H1 (cell line): Measurements from ENCODE around the gene DNER. TPM values are rescaled to one million over a fixed set of nuclear protein-coding genes. Genes with fewer than 3 reads are reported as not detected.

ENCODE experiments used
- CTCF ChIA-PET: fragments of 300-600 bp; sonication (Branson Sonifier 250); formaldehyde crosslinking; loops from one replicate; lab custom pipeline; 2021; ENCODE audit not compliant: partially characterized antibody; lab: Charles Lee
- POLR2A ChIA-PET: fragments of 300-600 bp; sonication (Branson Sonifier 250); formaldehyde crosslinking; loops from one replicate; lab custom pipeline; 2021; ENCODE audit warnings: inconsistent platforms; ENCODE audit not compliant: partially characterized antibody; lab: Charles Lee
- DNase-seq, 2 experiments: peaks; one replicate each; pipeline versions ENCODE4 v3.0.0 to v3.0.0-alpha.2; 2010 to 2022; ENCODE audit warnings: low spot score in 2 of 2, low read depth in 1 of 2, mixed read lengths in 1 of 2
- FAIRE-seq: peaks from 2 replicates; lab custom pipeline; 2011; peaks lifted over from hg19 to GRCh38; lab: Jason Lieb, UNC
- H2AFZ ChIP-seq: 2 replicates; pipeline ENCODE4 v1.8.1; 2012; ENCODE audit warnings: low read length, inconsistent platforms
- H2AK5ac ChIP-seq: 2 replicates; pipeline ENCODE4 v1.6.1; 2013; ENCODE audit warnings: low read depth, low read length
- H2BK120ac ChIP-seq: replicated peaks from 2 replicates; pipeline ENCODE3; 2013; ENCODE audit warnings: low read depth, low read length, inconsistent platforms
- H2BK12ac ChIP-seq: 2 replicates; pipeline ENCODE4 v1.6.1; 2013; ENCODE audit warnings: low read depth, low read length
- H2BK15ac ChIP-seq: 2 replicates; pipeline ENCODE4 v1.6.1; 2013; ENCODE audit warnings: low read length
- H2BK20ac ChIP-seq: 2 replicates; pipeline ENCODE4 v1.6.1; 2013; ENCODE audit warnings: low read length
- H2BK5ac ChIP-seq: 2 replicates; pipeline ENCODE4 v1.6.1; 2013; ENCODE audit warnings: low read depth, low read length
- H3K14ac ChIP-seq: 2 replicates; pipeline ENCODE4 v1.6.1; 2013; ENCODE audit warnings: inconsistent platforms; ENCODE audit not compliant: insufficient read length
- H3K18ac ChIP-seq: 2 replicates; pipeline ENCODE4 v1.6.1; 2013; ENCODE audit warnings: low read length; ENCODE audit errors: extremely low read depth
- H3K23ac ChIP-seq: 2 replicates; pipeline ENCODE4 v1.6.1; 2013; ENCODE audit warnings: inconsistent platforms; ENCODE audit not compliant: insufficient read length
- H3K23me2 ChIP-seq: 2 replicates; pipeline ENCODE4 v1.6.1; 2013; ENCODE audit warnings: low read depth, low read length
- H3K27ac ChIP-seq: 2 replicates; pipeline ENCODE4 v1.6.1; 2011; ENCODE audit warnings: low read depth, low read length, inconsistent platforms
- H3K27me3 ChIP-seq, 4 experiments: replicated peaks in 1 of 4; 1 replicate in 1 of 4; 2 replicates in 3 of 4; pipeline versions ENCODE4 v1.6.1 to v1.8.1; 2011 to 2013; ENCODE audit warnings: low read length in 3 of 4, mild to moderate bottlenecking in 3 of 4, inconsistent platforms in 2 of 4, mixed read lengths in 2 of 4, moderate library complexity in 1 of 4; ENCODE audit not compliant: control insufficient read depth in 3 of 4, insufficient read depth in 3 of 4; ENCODE audit errors: extremely low read depth in 1 of 4
- H3K36me3 ChIP-seq, 4 experiments: 2 replicates each; pipeline versions ENCODE4 v1.6.1 to v1.8.1; 2011 to 2013; ENCODE audit warnings: mild to moderate bottlenecking in 4 of 4, low read length in 3 of 4, moderate library complexity in 2 of 4, control low read depth in 1 of 4, inconsistent platforms in 1 of 4; ENCODE audit not compliant: insufficient read depth in 4 of 4, control insufficient read depth in 2 of 4
- H3K4ac ChIP-seq: replicated peaks from 2 replicates; pipeline ENCODE3; 2013; ENCODE audit warnings: low read length, low read depth, mixed read lengths, inconsistent platforms; ENCODE audit not compliant: insufficient read length
- H3K4me1 ChIP-seq, 4 experiments: replicated peaks in 1 of 4; 1 replicate in 1 of 4; 2 replicates in 3 of 4; pipeline versions ENCODE4 v1.6.1 to v1.8.1; 2011 to 2013; ENCODE audit warnings: low read length in 3 of 4, inconsistent platforms in 2 of 4, mixed read lengths in 1 of 4; ENCODE audit not compliant: insufficient read depth in 4 of 4, control insufficient read depth in 3 of 4
- H3K4me2 ChIP-seq, 2 experiments: 2 replicates each; pipeline versions ENCODE4 v1.6.1 to v1.8.1; 2011 to 2013; ENCODE audit warnings: low read depth in 2 of 2, low read length in 2 of 2, control low read depth in 1 of 2, inconsistent platforms in 1 of 2, mild to moderate bottlenecking in 1 of 2; ENCODE audit not compliant: insufficient read depth in 1 of 2
- H3K4me3 ChIP-seq, 4 experiments: fragments of 200-600, 300-600 bp in 1 of 4; sonication (generic), shearing (Covaris generic), sonication (Bioruptor Twin) in 1 of 4; 2 replicates each; pipeline versions ENCODE4 v1.5.1 to v1.8.1; 2011 to 2016; ENCODE audit warnings: low read length in 4 of 4, low read depth in 3 of 4, control low read depth in 2 of 4, inconsistent platforms in 2 of 4, mild to moderate bottlenecking in 2 of 4, mixed read lengths in 1 of 4, moderate library complexity in 1 of 4; ENCODE audit not compliant: insufficient read depth in 2 of 4; ENCODE audit errors: extremely low read depth in 1 of 4
- H3K56ac ChIP-seq: replicated peaks from 2 replicates; pipeline ENCODE3; 2013; ENCODE audit warnings: low read depth, mild to moderate bottlenecking, mixed read lengths, low read length, inconsistent platforms; ENCODE audit not compliant: insufficient read length
- H3K79me1 ChIP-seq: 2 replicates; pipeline ENCODE4 v1.6.1; 2013; ENCODE audit warnings: low read depth, low read length, control low read depth
- H3K79me2 ChIP-seq, 2 experiments: 2 replicates each; pipeline versions ENCODE4 v1.6.1 to v1.8.1; 2012 to 2013; ENCODE audit warnings: low read length in 2 of 2, mild to moderate bottlenecking in 2 of 2, inconsistent platforms in 1 of 2; ENCODE audit not compliant: insufficient read depth in 2 of 2, control insufficient read depth in 1 of 2
- H3K9ac ChIP-seq, 4 experiments: replicated peaks in 1 of 4; 1 replicate in 1 of 4; 2 replicates in 3 of 4; pipeline versions ENCODE4 v1.6.1 to v1.8.1; 2011 to 2013; ENCODE audit warnings: low read depth in 3 of 4, low read length in 3 of 4, control low read depth in 2 of 4, mild to moderate bottlenecking in 2 of 4, moderate library complexity in 2 of 4, inconsistent platforms in 1 of 4; ENCODE audit errors: extremely low read depth in 1 of 4
- H3K9me3 ChIP-seq, 2 experiments: 2 replicates each; pipeline versions ENCODE4 v1.6.1 to v1.8.1; 2012 to 2013; ENCODE audit warnings: mild to moderate bottlenecking in 2 of 2, moderate library complexity in 2 of 2, control low read depth in 1 of 2, inconsistent platforms in 1 of 2, low read depth in 1 of 2, low read length in 1 of 2, mixed read lengths in 1 of 2; ENCODE audit not compliant: insufficient read depth in 2 of 2
- H4K20me1 ChIP-seq, 2 experiments: replicated peaks in 1 of 2; 2 replicates each; pipeline versions ENCODE3 to v1.8.1; 2011 to 2013; ENCODE audit warnings: inconsistent platforms in 2 of 2, low read length in 2 of 2, mild to moderate bottlenecking in 1 of 2; ENCODE audit not compliant: insufficient read depth in 2 of 2, control insufficient read depth in 1 of 2
- H4K5ac ChIP-seq: 2 replicates; pipeline ENCODE4 v1.6.1; 2013; ENCODE audit warnings: low read length, low read depth, mixed read lengths, inconsistent platforms; ENCODE audit not compliant: insufficient read length
- H4K8ac ChIP-seq: 2 replicates; pipeline ENCODE4 v1.8.0; 2013; ENCODE audit warnings: mild to moderate bottlenecking, moderate library complexity, low read length, inconsistent platforms; ENCODE audit not compliant: insufficient read depth; ENCODE audit errors: extremely low read depth
- H4K91ac ChIP-seq: replicated peaks from 2 replicates; pipeline ENCODE3; 2013; ENCODE audit warnings: low read length, mixed read lengths, inconsistent platforms; ENCODE audit not compliant: insufficient read length
- CHD1 ChIP-seq: IDR thresholded peaks from 2 replicates; pipeline ENCODE4 v1.6.1; 2012; ENCODE audit warnings: low read depth, low read length, improper control_type of control experiment
- FOSL1 ChIP-seq: IDR thresholded peaks from 2 replicates; pipeline ENCODE4 v1.6.1; 2011; ENCODE audit warnings: mild to moderate bottlenecking, low read depth, low read length, moderate library complexity; ENCODE audit not compliant: insufficient read depth
- JUN ChIP-seq: IDR thresholded peaks from 2 replicates; pipeline ENCODE4 v1.6.1; 2011; ENCODE audit warnings: low read depth, mild to moderate bottlenecking, improper control_type of control experiment, low read length
- KDM4A ChIP-seq: IDR thresholded peaks from one replicate; pipeline ENCODE4 v1.7.1; 2012; ENCODE audit warnings: low read depth, mild to moderate bottlenecking, moderate library complexity, low read length, inconsistent platforms; ENCODE audit not compliant: severe bottlenecking
- RNF2 ChIP-seq: fragments of 200-900, 300-1000 bp; sonication (generic); IDR thresholded peaks from 2 replicates; pipeline ENCODE4 v1.7.1; 2016; ENCODE audit warnings: borderline replicate concordance, low read depth, mild to moderate bottlenecking, antibody characterized with exemption, low read length; ENCODE audit not compliant: poor library complexity, severe bottlenecking; ENCODE audit errors: missing control alignments
- WGBS, 2 experiments: shearing (Covaris generic) in 1 of 2; methylation state at CpG; one replicate each; pipeline versions ENCODE4 v1.1.6 to v1.1.7; 2013 to 2015; ENCODE audit warnings: low lambda C conversion rate in 2 of 2, mixed read lengths in 2 of 2, inconsistent platforms in 1 of 2, low coverage in 1 of 2, missing lambda C conversion rate in 1 of 2; ENCODE audit not compliant: insufficient replicate concordance in 2 of 2, insufficient coverage in 1 of 2, insufficient read length in 1 of 2; ENCODE audit errors: extremely low coverage in 1 of 2, missing lambda C conversion rate in 1 of 2; 5-methylcytosine and 5-hydroxymethylcytosine counted together
- polyA plus RNA-seq, 7 experiments: library from polyadenylated mRNA; depleted of rRNA in 3 of 7; stranded (reverse) in 5 of 7; unstranded in 2 of 7; fragments of >200 nt in 5 of 7; fragments of 200-250 nt in 2 of 7; gene quantifications; 1 replicate in 5 of 7; 2 replicates in 1 of 7; 4 replicates in 1 of 7; pipeline versions ENCODE4 v1.2.1 to v1.2.3, GENCODE V29; 2011 to 2013; ENCODE audit warnings: missing spikeins in 2 of 7, mixed read lengths in 2 of 7
- total RNA-seq: library from RNA; stranded (reverse); fragmentation: NEBNext Ultra II Directional; extraction: Animal tissue kit (Norgen Biotek cat#: 25700); gene quantifications from 2 replicates; pipeline ENCODE4 v1.2.1, GENCODE V29; 2021
- TF ChIP-seq, protein P1 (sequence below), 3 experiments: IDR thresholded peaks; 1 replicate in 2 of 3; 2 replicates in 1 of 3; pipeline versions ENCODE4 v1.5.1 to v1.6.1; 2011; ENCODE audit warnings: low read length in 3 of 3, mild to moderate bottlenecking in 3 of 3, inconsistent platforms in 2 of 3, low read depth in 1 of 3, moderate library complexity in 1 of 3; ENCODE audit not compliant: insufficient read depth in 1 of 3; ENCODE audit errors: control extremely low read depth in 1 of 3

Gene DNER
- total and polyA plus RNA-seq, 2 of the 8 experiments (the other 6 are each of a cell fraction or from before 2014, with no cell fraction given): 6.8 to 16.3 TPM

DNA sequence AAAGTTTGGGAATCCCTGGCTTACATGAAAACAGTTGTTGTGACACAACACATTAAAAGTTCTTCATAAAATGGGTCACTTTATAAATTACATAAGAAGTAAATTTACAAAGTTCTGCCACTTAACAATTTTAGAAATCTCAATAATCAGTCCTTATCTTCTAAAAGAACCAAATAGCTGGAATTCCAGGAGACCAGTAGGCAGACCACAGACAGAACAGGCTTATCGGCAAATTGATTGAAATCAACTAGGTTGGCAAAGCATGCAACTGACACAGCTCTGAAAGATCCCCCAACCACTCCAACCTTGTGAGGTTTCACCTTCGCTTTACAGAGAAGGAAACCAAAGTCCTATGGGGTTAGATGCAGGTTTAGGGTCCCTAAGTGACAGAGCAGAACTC lies 103.0 kb downstream of the DNER start:
- no peak overlapping the region for H3K14ac ChIP-seq
- H2BK120ac ChIP-seq: no peak overlapping the region
- no peak overlapping the region for H2AFZ ChIP-seq
- no peaks in the 10 kb centered on the region for H3K36me3 ChIP-seq
- CTCF ChIA-PET: no interaction called here
- no peaks in the 10 kb centered on the region for H3K79me2 ChIP-seq
- POLR2A ChIA-PET: no interaction called here
- no peak overlapping the region for H2AK5ac ChIP-seq
- H4K91ac ChIP-seq: no peak overlapping the region
- H2BK15ac ChIP-seq: no peak overlapping the region
- no peak overlapping the region for H3K4ac ChIP-seq
- no peak for FAIRE-seq
- H2BK5ac ChIP-seq: no peak overlapping the region
- no peaks in the 10 kb centered on the region for H3K9me3 ChIP-seq
- TF ChIP-seq CHD1 (no peak), JUN (no peak), FOSL1 (no peak), RNF2 (no peak), KDM4A (no peak)
- TF ChIP-seq, protein P1, sequence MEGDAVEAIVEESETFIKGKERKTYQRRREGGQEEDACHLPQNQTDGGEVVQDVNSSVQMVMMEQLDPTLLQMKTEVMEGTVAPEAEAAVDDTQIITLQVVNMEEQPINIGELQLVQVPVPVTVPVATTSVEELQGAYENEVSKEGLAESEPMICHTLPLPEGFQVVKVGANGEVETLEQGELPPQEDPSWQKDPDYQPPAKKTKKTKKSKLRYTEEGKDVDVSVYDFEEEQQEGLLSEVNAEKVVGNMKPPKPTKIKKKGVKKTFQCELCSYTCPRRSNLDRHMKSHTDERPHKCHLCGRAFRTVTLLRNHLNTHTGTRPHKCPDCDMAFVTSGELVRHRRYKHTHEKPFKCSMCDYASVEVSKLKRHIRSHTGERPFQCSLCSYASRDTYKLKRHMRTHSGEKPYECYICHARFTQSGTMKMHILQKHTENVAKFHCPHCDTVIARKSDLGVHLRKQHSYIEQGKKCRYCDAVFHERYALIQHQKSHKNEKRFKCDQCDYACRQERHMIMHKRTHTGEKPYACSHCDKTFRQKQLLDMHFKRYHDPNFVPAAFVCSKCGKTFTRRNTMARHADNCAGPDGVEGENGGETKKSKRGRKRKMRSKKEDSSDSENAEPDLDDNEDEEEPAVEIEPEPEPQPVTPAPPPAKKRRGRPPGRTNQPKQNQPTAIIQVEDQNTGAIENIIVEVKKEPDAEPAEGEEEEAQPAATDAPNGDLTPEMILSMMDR (IDR thresholded peaks at IDR 0.05; ENCODE audit: control extremely low read depth in 1 of 3, insufficient read depth in 1 of 3, low read depth in 1 of 3, low read length in 3 of 3): no peak
- H3K23me2 ChIP-seq: 0 out of 2 replicates have a peak, but pooled peaks cover 3% of the 10 kb centered on the region
- no peak overlapping the region for H2BK12ac ChIP-seq
- H2BK20ac ChIP-seq: no peak overlapping the region
- H4K5ac ChIP-seq: no peak overlapping the region
- H3K18ac ChIP-seq: no peak overlapping the region
- DNase-seq: no peak
- H3K27me3 ChIP-seq: no peaks in the 10 kb centered on the region
- H3K4me2 ChIP-seq: no peak overlapping the region
- no peak overlapping the region for H3K9ac ChIP-seq
- no peak overlapping the region for H3K27ac ChIP-seq
- H3K56ac ChIP-seq: no peak overlapping the region
- H3K4me1 ChIP-seq: no peaks in the 10 kb centered on the region
- no peak overlapping the region for H4K8ac ChIP-seq
- H3K4me3 ChIP-seq: no peak overlapping the region
- H4K20me1 ChIP-seq: no peaks in the 10 kb centered on the region
- 95% methylated on average over 2 of the region's 2 CpGs; no CpG with 5 or more reads in 1 of the 2 experiments for WGBS, 2 experiments
- no peak overlapping the region for H3K23ac ChIP-seq
- H3K79me1 ChIP-seq: no peaks in the 10 kb centered on the region
